Effector CD4-positive, alpha-beta T cell (primary cell): ENCODE results near the gene MANSC4.

ENCODE experiments used
- DNase-seq: peaks from one replicate; pipeline ENCODE4 v3.0.0-alpha.2; 2020

MANSC4 gene

GRCh38 chr12:27797301-27798025, 17.4 kb upstream of the MANSC4 start:
- DNase-seq, result no peak

- DNase-seq, result no peak
These were observed 16.1 kb upstream of the MANSC4 start for GRCh38 chr12:27796128-27796527.

- DNase-seq, result no peak
These were observed 15.0 kb upstream of the MANSC4 start for GRCh38 chr12:27794818-27795584.

- DNase-seq, result no peak
These were observed 10.1 kb upstream of the MANSC4 start for GRCh38 chr12:27790179-27790578.

- no peak for DNase-seq
These were observed 7.5 kb upstream of the MANSC4 start for GRCh38 chr12:27787559-27787958.

GRCh38 chr12:27785882-27786570, 6.0 kb upstream of the MANSC4 start:
- no peak for DNase-seq

- DNase-seq, result no peak
These were observed 2.4 kb upstream of the MANSC4 start for GRCh38 chr12:27782481-27782880.

- no peak for DNase-seq
These were observed 1.6 kb upstream of the MANSC4 start for GRCh38 chr12:27781680-27782079.

- peak; percentile 10 for DNase-seq
These were observed 774 bp upstream of the MANSC4 start for GRCh38 chr12:27780612-27781408.

GRCh38 chr12:27779416-27779919, 568 bp downstream of the MANSC4 start:
- no peak for DNase-seq

- no peak for DNase-seq
These were observed 1.8 kb downstream of the MANSC4 start for GRCh38 chr12:27778206-27778605.

GRCh38 chr12:27777141-27777540, 2.9 kb downstream of the MANSC4 start:
- DNase-seq, result no peak

- DNase-seq, result no peak
These were observed 7.5 kb downstream of the MANSC4 start for GRCh38 chr12:27772328-27773049.

- DNase-seq, result no peak
These were observed 8.3 kb downstream of the MANSC4 start for GRCh38 chr12:27771481-27772327.

GRCh38 chr12:27769142-27769673, 10.8 kb downstream of the MANSC4 start:
- DNase-seq, result no peak

GRCh38 chr12:27766587-27766986, 13.4 kb downstream of the MANSC4 start:
- DNase-seq, result no peak

GRCh38 chr12:27762757-27763156, 17.3 kb downstream of the MANSC4 start:
- DNase-seq, result no peak

- no peak for DNase-seq
These were observed 23.3 kb downstream of the MANSC4 start for GRCh38 chr12:27756670-27757195.

GRCh38 chr12:27754795-27755194, 25.2 kb downstream of the MANSC4 start:
- DNase-seq, result no peak

GRCh38 chr12:27751386-27752047, 28.5 kb downstream of the MANSC4 start:
- DNase-seq, result no peak
